Limb (tissue), 2 donors: Measurements from ENCODE around the gene GSPT1.
"Not testable (repeated sequence)": the region's sequence is repeated elsewhere in the genome, so short reads cannot be mapped to it uniquely, and the experiment has no call there.

Source experiments
- DNase-seq, 2 donors: peaks; one replicate each; pipeline ENCODE4 v3.0.0-alpha.2; 2016; ENCODE audit errors: extremely low spot score in 2 of 2

GSPT1 gene

DNA sequence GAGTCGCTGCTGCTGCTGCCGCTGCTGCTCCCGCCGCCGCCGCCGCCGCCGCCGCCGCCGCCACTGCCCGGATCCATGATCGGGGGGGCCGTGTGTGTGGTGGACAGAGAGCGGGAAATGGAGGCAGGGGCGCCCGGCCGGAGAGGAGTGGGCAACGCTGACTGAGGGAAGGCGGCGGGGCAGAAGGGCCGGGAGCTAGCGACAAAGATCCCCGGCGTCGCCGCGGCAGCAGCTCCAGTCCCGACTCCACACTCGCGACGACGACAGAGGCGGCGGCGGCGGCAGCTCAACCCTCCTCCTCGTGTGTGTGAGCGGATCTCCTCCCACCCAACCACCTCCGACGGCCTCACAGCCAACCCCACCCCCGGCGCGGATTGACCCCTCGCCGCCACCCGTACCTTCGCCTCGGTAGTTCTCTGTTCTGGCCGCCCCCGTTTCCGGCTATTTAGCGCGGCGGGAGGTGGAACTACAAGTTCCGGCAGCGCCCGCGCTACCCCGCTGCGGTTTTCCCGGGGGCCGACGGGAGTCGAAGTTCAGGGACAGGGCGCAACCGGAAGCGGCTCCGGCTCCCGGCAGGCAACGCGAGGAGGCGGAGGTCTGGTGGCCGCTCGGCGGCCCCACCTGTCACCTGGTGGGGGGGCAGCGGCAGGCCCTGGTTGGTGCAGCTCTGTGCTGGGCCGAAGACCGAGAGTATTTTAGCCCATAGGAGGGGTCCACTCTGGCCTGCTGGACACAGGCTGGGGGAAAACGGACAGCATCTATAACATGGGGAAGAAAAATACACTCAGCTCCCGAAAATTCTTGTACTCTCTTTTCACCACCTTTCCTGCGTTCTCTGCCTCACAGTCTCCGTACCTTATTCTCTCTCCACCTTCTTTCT lies at the start of gene GSPT1:
Gene GSPT1, minus strand, starts transcription at position 313 of the 880 bp plus-strand sequence. Its CDS starts 236 bp downstream, at position 77.
- peak; percentile 97 to 100 for DNase-seq

- no peak for DNase-seq
These were observed 49.2 kb upstream of the GSPT1 start, which contains the start of gene TNFRSF17 for GRCh38 chr16:11964761-11965551. Gene TNFRSF17, plus strand, starts transcription at chr16:11965210. Its CDS starts 115 bp downstream, at chr16:11965325.

- no peak for DNase-seq
These were observed 48.0 kb upstream of the GSPT1 start for GRCh38 chr16:11963706-11964105.

DNA sequence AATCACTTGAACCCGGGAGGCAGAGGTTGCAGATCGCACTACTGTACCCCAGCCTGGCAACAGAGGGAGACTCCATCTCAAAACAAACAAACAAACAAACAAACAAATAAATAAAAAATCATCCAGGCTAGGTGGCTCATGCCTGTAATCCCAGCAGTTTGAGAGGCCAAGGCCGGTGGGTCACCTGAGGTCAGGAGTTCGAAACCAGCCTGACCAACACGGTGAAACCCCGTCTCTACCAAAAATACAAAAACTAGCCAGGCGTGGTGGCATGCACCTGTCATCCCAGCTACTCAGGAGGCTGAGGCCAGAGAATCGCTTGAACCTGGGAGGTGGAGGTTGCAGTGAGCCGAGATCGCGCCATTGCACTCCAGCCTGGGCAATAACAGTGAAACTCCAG lies 47.2 kb upstream of the GSPT1 start:
- not testable (repeated sequence) for DNase-seq

GRCh38 chr16:11962457-11962856 lies 46.7 kb upstream of the GSPT1 start:
- DNase-seq = not testable (repeated sequence)

GRCh38 chr16:11957591-11958395 lies 42.0 kb upstream of the GSPT1 start:
- DNase-seq = no peak

DNA sequence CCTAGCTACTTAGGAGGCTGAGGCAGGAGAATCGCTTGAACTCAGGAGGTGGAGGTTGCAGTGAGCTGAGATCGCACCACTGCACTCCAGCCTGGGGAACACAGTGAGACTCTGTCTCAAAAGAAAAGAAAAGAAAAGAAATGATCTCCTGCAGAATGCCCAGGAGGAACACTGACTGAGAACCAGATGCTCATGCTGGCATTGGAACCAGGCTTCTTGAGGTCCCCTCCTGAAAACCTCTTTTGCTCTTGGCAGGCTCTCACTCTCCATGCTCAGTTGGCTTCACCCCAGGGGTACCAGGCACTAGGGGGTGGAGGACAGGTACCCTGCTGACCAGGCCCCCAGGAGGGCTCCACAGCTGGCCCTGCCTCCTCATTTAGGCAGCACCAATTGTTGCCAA lies 40.8 kb upstream of the GSPT1 start:
- DNase-seq = no peak

GRCh38 chr16:11955713-11956123 lies 40.0 kb upstream of the GSPT1 start:
- DNase-seq = no peak

GRCh38 chr16:11953576-11953975 lies 37.8 kb upstream of the GSPT1 start:
- not testable (repeated sequence) for DNase-seq

GRCh38 chr16:11950388-11950787 lies 34.6 kb upstream of the GSPT1 start:
- DNase-seq = no peak

- DNase-seq = no peak
These were observed 33.8 kb upstream of the GSPT1 start for GRCh38 chr16:11949527-11949926.

- DNase-seq = no peak
These were observed 33.1 kb upstream of the GSPT1 start for GRCh38 chr16:11948819-11949218.

- DNase-seq = no peak
These were observed 30.7 kb upstream of the GSPT1 start for GRCh38 chr16:11946433-11946832.

DNA sequence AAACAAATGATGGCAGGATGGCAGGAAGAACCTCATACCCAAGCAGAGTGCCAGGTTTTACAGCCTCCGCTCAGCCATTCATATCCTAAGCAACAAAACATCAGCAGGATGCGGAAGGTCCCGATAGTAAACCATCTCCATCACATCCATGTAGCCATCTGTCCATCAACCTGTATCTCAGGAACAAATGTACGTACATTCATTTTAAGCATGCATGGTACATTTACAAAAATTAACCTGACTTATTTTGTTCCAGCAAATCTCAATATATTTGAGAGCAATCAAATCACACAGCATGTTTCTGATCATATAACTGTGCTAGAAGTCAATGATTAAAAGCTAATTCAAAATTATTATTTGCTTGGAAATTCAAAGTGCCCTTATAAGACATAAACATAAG lies 26.2 kb upstream of the GSPT1 start, which contains the start of gene NPIPB2:
Gene NPIPB2, minus strand, starts transcription at position 101 of the 400 bp plus-strand sequence. Its CDS starts 0 bp downstream, at position 101.
- DNase-seq = not testable (repeated sequence)

- not testable (repeated sequence) for DNase-seq
These were observed 11.6 kb upstream of the GSPT1 start for GRCh38 chr16:11927350-11927749.

DNA sequence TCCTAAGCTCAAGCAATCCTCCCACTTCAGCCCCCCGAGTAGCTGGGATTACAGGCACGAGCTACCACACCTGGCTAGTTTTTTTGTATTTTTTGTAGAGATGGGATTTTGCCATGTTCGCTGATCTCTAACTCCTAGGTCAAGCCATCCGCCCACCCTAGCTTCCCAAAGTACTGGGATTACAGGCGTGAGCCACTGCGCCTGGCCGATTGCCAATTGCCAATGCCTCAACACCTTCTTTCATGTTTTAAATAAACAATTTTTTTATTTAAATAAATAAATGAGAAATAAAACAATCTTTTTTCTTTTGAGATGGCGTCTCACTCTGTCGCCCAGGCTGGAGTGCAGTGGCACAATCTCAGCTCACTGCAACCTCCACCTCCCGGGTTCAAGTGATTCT lies 8.3 kb upstream of the GSPT1 start:
- DNase-seq = not testable (repeated sequence)

DNA sequence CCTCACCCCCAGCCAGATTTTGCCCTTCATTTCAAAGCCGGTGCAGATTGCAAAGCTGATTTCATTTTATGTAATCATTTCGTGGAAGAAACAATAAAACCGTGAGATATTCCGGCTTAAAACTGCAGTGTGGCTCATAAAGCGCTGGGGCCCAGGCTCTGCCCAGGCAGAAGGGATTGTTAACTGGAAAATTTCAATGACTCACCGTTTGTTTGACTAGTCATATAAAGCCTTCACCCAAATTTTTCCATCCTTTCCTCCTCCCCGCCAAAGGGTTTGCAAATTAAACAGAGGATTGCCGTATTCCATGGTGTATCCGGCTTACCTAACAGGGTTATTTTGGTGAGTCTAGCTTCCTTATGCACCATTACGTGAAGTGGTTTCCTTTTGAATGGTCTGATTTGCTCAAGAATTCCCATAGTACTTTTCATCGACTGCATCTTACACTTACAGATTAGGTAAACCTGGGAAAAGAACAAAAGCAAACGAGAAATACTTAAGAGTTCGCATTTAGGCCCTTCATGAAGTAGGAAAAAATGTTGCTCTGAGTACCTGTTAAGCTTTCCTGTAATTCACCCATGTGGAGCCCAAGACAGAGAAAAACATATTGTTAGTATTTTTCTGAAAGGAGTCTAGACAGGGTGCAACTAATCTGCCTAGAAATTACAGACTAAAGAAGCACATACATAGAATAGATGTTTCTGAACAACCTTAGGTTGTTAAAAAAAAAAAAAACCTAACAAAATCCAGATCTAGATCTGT lies 949 bp upstream of the GSPT1 start:
- DNase-seq = peak; percentile 1 to 24

DNA sequence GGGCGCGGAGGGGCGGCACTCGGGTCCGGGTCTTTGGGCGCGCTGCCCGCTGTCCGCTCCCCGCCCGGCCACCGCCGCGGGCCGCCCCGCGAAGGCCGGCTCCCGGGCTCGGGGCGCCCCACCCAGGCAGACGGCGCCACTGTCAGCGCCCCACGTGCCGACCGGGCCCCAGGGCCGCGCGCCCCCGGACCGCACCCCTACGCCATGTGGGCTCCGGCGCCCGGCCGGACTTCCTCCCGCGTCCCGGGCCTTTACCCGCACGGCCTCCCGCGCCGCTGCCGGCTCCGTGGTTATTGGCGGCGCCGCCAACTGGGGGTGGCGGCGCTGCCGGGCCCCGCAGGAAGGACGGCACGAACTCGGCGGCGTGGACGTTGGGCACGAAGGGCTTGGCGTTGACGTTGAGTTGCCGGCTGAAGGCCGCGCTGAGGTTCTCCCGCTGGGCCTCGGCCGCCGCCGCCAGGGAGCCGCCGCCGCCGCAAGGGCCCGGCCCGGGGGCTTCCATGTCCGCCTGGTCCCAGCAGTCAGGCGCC lies 577 bp downstream of the GSPT1 start:
- peak in 1 of 2 donors; percentile 52 for DNase-seq

- DNase-seq = peak in 1 of 2 donors; percentile 32
These were observed 1.3 kb downstream of the GSPT1 start for GRCh38 chr16:11914210-11915113.
